Esophagus muscularis mucosa (tissue), 3 donors: Measurements from ENCODE around the gene MTHFD2L.

Experiments used
- POLR2A ChIP-seq: fragments of 450-650 bp; IDR thresholded peaks from one replicate; pipeline ENCODE4 v1.6.1; 2017; ENCODE audit warnings: antibody characterized with exemption, moderate library complexity, mild to moderate bottlenecking, low read depth
- POLR2AphosphoS5 ChIP-seq, 2 donors: sonication (generic); formaldehyde crosslinking; IDR thresholded peaks; one replicate each; pipeline ENCODE4 v1.6.1; 2017; ENCODE audit warnings: antibody characterized with exemption in 2 of 2
- TF ChIP-seq, protein P1 (sequence below), 3 experiments: fragments of 200-600 bp in 2 of 3; fragments of 450-650 bp in 1 of 3; sonication (generic) in 2 of 3; IDR thresholded peaks; one replicate each; pipeline ENCODE4 v1.5.1; 2017 to 2019; ENCODE audit warnings: antibody characterized with exemption in 3 of 3, mild to moderate bottlenecking in 2 of 3, moderate library complexity in 1 of 3

GRCh38 chr4:74279716-74280115, 121.8 kb downstream of the MTHFD2L start:
- TF ChIP-seq, protein P1, sequence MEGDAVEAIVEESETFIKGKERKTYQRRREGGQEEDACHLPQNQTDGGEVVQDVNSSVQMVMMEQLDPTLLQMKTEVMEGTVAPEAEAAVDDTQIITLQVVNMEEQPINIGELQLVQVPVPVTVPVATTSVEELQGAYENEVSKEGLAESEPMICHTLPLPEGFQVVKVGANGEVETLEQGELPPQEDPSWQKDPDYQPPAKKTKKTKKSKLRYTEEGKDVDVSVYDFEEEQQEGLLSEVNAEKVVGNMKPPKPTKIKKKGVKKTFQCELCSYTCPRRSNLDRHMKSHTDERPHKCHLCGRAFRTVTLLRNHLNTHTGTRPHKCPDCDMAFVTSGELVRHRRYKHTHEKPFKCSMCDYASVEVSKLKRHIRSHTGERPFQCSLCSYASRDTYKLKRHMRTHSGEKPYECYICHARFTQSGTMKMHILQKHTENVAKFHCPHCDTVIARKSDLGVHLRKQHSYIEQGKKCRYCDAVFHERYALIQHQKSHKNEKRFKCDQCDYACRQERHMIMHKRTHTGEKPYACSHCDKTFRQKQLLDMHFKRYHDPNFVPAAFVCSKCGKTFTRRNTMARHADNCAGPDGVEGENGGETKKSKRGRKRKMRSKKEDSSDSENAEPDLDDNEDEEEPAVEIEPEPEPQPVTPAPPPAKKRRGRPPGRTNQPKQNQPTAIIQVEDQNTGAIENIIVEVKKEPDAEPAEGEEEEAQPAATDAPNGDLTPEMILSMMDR (IDR thresholded peaks at IDR 0.05) = no peak
- TF ChIP-seq POLR2A (no peak), POLR2AphosphoS5 (IDR thresholded peaks at IDR 0.05) (no peak)
